Measurements from ENCODE around the gene DPT. TPM values are rescaled to one million over a fixed set of nuclear protein-coding genes. Genes with fewer than 3 reads are reported as not detected.

The DPT gene
- polyA plus RNA-seq, 1 of the 3 experiments (the other 2 are of a cell fraction), result 0.05 TPM

DNA sequence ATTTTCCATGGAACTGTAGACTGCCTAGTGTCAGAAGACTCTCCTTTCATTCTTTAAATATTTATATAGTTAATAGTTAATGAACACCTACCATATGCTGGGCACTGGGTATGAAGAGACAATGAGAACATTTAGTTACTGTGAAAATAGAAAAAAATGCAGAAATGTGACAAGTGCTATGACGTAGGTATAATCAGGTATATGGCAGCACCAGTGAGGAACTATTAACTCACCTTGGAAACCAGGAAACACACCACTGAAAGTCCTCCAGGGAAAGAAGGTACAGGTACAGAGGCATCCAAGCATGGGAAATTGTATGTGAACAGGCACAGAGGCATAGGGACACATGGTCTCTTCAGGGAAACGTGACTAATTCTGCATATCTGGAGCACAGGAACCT is 42.3 kb downstream of the DPT start (continued):
- TF ChIP-seq, protein P1, sequence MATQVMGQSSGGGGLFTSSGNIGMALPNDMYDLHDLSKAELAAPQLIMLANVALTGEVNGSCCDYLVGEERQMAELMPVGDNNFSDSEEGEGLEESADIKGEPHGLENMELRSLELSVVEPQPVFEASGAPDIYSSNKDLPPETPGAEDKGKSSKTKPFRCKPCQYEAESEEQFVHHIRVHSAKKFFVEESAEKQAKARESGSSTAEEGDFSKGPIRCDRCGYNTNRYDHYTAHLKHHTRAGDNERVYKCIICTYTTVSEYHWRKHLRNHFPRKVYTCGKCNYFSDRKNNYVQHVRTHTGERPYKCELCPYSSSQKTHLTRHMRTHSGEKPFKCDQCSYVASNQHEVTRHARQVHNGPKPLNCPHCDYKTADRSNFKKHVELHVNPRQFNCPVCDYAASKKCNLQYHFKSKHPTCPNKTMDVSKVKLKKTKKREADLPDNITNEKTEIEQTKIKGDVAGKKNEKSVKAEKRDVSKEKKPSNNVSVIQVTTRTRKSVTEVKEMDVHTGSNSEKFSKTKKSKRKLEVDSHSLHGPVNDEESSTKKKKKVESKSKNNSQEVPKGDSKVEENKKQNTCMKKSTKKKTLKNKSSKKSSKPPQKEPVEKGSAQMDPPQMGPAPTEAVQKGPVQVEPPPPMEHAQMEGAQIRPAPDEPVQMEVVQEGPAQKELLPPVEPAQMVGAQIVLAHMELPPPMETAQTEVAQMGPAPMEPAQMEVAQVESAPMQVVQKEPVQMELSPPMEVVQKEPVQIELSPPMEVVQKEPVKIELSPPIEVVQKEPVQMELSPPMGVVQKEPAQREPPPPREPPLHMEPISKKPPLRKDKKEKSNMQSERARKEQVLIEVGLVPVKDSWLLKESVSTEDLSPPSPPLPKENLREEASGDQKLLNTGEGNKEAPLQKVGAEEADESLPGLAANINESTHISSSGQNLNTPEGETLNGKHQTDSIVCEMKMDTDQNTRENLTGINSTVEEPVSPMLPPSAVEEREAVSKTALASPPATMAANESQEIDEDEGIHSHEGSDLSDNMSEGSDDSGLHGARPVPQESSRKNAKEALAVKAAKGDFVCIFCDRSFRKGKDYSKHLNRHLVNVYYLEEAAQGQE (IDR thresholded peaks at IDR 0.05; ENCODE audit: low read depth, low read length), result no peak

DNA sequence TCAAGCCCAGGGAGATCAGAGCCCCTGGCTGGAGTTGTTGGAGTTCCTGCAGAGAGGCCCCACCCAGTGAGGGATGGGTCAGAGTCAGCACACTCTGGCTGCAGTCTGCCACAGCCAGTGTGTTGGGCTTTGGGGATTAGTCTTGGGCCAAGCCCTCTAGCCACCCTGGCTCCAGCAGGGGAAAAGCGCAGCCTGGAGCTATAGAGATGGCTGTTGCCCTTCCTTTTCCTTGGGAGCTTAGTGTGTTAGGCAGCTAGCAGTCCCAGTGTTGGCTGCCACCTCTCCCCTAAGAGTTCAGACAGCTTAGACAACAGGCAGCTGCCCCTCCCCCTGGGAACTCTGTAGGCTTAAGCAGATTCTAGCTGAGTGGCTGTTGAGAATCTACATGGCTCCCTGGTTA is 45.1 kb downstream of the DPT start:
- no peaks in the 10 kb centered on the region for H4K20me1 ChIP-seq (ENCODE audit: insufficient read depth)
- no peak overlapping the region for H3K27ac ChIP-seq (ENCODE audit: low read depth in 2 of 2, low read length in 1 of 2)
- H3K9me2 ChIP-seq, result no peaks in the 10 kb centered on the region
- no peak overlapping the region for H2AFZ ChIP-seq (ENCODE audit: low read depth)
- DNase-seq, result no peak
- H3K4me3 ChIP-seq (ENCODE audit: low read depth in 2 of 2, low read length in 1 of 2), result no peak overlapping the region
- no peaks in the 10 kb centered on the region for H3K36me3 ChIP-seq (replicated peaks in 1 of 2; ENCODE audit: control insufficient read depth in 1 of 2, insufficient read depth in 2 of 2, low read length in 1 of 2)
- no peak overlapping the region for H3K4me2 ChIP-seq
- 22% methylated on average over 1 of the region's 1 CpG for WGBS (ENCODE audit: low lambda C conversion rate)
- ChIA-PET CTCF (no interaction called here), POLR2A (no interaction called here)
- no peaks in the 10 kb centered on the region for H3K79me2 ChIP-seq (ENCODE audit: insufficient read depth)
- H3K4me1 ChIP-seq (ENCODE audit: control insufficient read depth in 1 of 2, insufficient read depth in 2 of 2, low read depth in 1 of 2, low read length in 1 of 2), result peaks cover 0 to 8% of the 10 kb centered on the region in 2 experiments; a peak in 2 of 4 replicates
- H3K9ac ChIP-seq, result no peak overlapping the region
- TF ChIP-seq FOSL2 (IDR thresholded peaks at IDR 0.05; ENCODE audit: borderline replicate concordance, low read depth), result no peak
- no peak for TF ChIP-seq YY1 (IDR thresholded peaks at IDR 0.05; ENCODE audit: low read depth)
- no peak for TF ChIP-seq POLR2AphosphoS5 (IDR thresholded peaks at IDR 0.05; ENCODE audit: low read depth, low read length)
- TF ChIP-seq, protein P2, sequence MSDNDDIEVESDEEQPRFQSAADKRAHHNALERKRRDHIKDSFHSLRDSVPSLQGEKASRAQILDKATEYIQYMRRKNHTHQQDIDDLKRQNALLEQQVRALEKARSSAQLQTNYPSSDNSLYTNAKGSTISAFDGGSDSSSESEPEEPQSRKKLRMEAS (IDR thresholded peaks at IDR 0.05; ENCODE audit: low read depth), result no peak
- no peak for TF ChIP-seq MEF2A (IDR thresholded peaks at IDR 0.05; ENCODE audit: borderline replicate concordance, low read depth)
- no peak for TF ChIP-seq EP300 (IDR thresholded peaks at IDR 0.05; ENCODE audit: borderline replicate concordance in 1 of 2, low read depth in 1 of 2, low read length in 1 of 2)
- TF ChIP-seq, protein P1 (IDR thresholded peaks at IDR 0.05; ENCODE audit: low read depth, low read length), result no peak
- no peak for TF ChIP-seq MXI1 (IDR thresholded peaks at IDR 0.05; ENCODE audit: low read depth, low read length)
- TF ChIP-seq RCOR1 (IDR thresholded peaks at IDR 0.05; ENCODE audit: low read length), result no peak
- TF ChIP-seq SIN3A (IDR thresholded peaks at IDR 0.05; ENCODE audit: borderline replicate concordance, low read depth, low read length), result no peak
- no peak for TF ChIP-seq FOXJ3 (CRISPR knock-in tag; IDR thresholded peaks at IDR 0.05)
- TF ChIP-seq, protein P3, sequence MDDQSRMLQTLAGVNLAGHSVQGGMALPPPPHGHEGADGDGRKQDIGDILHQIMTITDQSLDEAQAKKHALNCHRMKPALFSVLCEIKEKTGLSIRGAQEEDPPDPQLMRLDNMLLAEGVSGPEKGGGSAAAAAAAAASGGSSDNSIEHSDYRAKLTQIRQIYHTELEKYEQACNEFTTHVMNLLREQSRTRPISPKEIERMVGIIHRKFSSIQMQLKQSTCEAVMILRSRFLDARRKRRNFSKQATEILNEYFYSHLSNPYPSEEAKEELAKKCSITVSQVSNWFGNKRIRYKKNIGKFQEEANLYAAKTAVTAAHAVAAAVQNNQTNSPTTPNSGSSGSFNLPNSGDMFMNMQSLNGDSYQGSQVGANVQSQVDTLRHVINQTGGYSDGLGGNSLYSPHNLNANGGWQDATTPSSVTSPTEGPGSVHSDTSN (IDR thresholded peaks at IDR 0.05), result no peak
- no peak for TF ChIP-seq RXRA (IDR thresholded peaks at IDR 0.05; ENCODE audit: borderline replicate concordance, low read depth)
- TF ChIP-seq, protein P4, sequence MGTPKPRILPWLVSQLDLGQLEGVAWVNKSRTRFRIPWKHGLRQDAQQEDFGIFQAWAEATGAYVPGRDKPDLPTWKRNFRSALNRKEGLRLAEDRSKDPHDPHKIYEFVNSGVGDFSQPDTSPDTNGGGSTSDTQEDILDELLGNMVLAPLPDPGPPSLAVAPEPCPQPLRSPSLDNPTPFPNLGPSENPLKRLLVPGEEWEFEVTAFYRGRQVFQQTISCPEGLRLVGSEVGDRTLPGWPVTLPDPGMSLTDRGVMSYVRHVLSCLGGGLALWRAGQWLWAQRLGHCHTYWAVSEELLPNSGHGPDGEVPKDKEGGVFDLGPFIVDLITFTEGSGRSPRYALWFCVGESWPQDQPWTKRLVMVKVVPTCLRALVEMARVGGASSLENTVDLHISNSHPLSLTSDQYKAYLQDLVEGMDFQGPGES (IDR thresholded peaks at IDR 0.05; ENCODE audit: low read depth, low read length), result no peak
- no peak for TF ChIP-seq RAD21 (IDR thresholded peaks at IDR 0.05; ENCODE audit: low read length)
- TF ChIP-seq TAF1 (IDR thresholded peaks at IDR 0.05; ENCODE audit: borderline replicate concordance, low read depth, low read length), result no peak
- TF ChIP-seq, protein P5, sequence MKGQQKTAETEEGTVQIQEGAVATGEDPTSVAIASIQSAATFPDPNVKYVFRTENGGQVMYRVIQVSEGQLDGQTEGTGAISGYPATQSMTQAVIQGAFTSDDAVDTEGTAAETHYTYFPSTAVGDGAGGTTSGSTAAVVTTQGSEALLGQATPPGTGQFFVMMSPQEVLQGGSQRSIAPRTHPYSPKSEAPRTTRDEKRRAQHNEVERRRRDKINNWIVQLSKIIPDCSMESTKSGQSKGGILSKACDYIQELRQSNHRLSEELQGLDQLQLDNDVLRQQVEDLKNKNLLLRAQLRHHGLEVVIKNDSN (IDR thresholded peaks at IDR 0.05; ENCODE audit: borderline replicate concordance, low read depth), result no peak
- no peak for TF ChIP-seq FOXM1 (IDR thresholded peaks at IDR 0.05; ENCODE audit: low read depth)
- no peak for TF ChIP-seq GABPA (IDR thresholded peaks at IDR 0.05; ENCODE audit: low read depth)
- H3F3A ChIP-seq (replicated peaks; ENCODE audit: insufficient read depth), result no peaks in the 10 kb centered on the region
- peaks cover 5% of the 10 kb centered on the region; the same call in 1 of the 2 replicates for H3K9me3 ChIP-seq
- no peaks in the 10 kb centered on the region for H3K27me3 ChIP-seq (ENCODE audit: insufficient read depth)

Data from SK-N-SH (cell line).